Neural cell (in vitro differentiated cells): Measurements from ENCODE around the gene CLIC4. TPM values are rescaled to one million over a fixed set of nuclear protein-coding genes. Genes with fewer than 3 reads are reported as not detected.

ENCODE experiments used
- H2AFZ ChIP-seq: fragments of 200-600, 300-800 bp; sonication (generic), shearing (Covaris generic); 2 replicates; pipeline ENCODE4 v1.6.0; 2014; ENCODE audit warnings: low read depth, mild to moderate bottlenecking, antibody characterized with exemption, low read length, moderate library complexity
- H3F3A ChIP-seq: fragments of 200-600 bp; shearing (Covaris generic); 2 replicates; pipeline ENCODE4 v1.6.1; 2016; ENCODE audit warnings: mild to moderate bottlenecking, moderate library complexity, mixed read lengths, antibody characterized with exemption, low read length; ENCODE audit not compliant: insufficient read depth, poor library complexity, severe bottlenecking
- H3K27ac ChIP-seq: fragments of 200-600, 300-800 bp; sonication (generic), shearing (Covaris generic); 2 replicates; pipeline ENCODE4 v1.5.1; 2014; ENCODE audit warnings: mild to moderate bottlenecking, low read length, moderate library complexity
- H3K27me3 ChIP-seq: fragments of 300-800, 200-600 bp; sonication (generic), shearing (Covaris generic); 2 replicates; pipeline ENCODE4 v1.6.0; 2014; ENCODE audit warnings: mild to moderate bottlenecking, low read depth, low read length, moderate library complexity; ENCODE audit not compliant: insufficient read depth
- H3K36me3 ChIP-seq: fragments of 300-800, 200-600 bp; sonication (generic), shearing (Covaris generic); 2 replicates; pipeline ENCODE4 v1.5.1; 2014; ENCODE audit warnings: mild to moderate bottlenecking, antibody characterized with exemption, low read length, moderate library complexity; ENCODE audit not compliant: insufficient read depth
- H3K4me2 ChIP-seq: fragments of 300-800, 200-600 bp; sonication (generic), shearing (Covaris generic); 2 replicates; pipeline ENCODE4 v1.6.0; 2014; ENCODE audit warnings: mild to moderate bottlenecking, low read length
- H3K4me3 ChIP-seq: fragments of 300-800, 200-600 bp; sonication (generic), shearing (Covaris generic); 2 replicates; pipeline ENCODE4 v1.5.1; 2014; ENCODE audit warnings: mild to moderate bottlenecking, low read length, moderate library complexity
- H3K79me2 ChIP-seq: fragments of 200-600 bp; shearing (Covaris generic); replicated peaks from 2 replicates; pipeline ENCODE4 v1.6.0; 2014; ENCODE audit warnings: mild to moderate bottlenecking, low read length, moderate library complexity; ENCODE audit not compliant: insufficient read depth
- H3K9ac ChIP-seq: fragments of 300-800, 200-600 bp; sonication (generic), shearing (Covaris generic); 2 replicates; pipeline ENCODE4 v1.6.1; 2016; ENCODE audit warnings: mild to moderate bottlenecking, low read length, mixed read lengths
- H3K9me2 ChIP-seq: fragments of 200-600 bp; shearing (Covaris generic); 2 replicates; pipeline ENCODE4 v1.6.1; 2016; ENCODE audit warnings: mild to moderate bottlenecking, low read length, mixed read lengths; ENCODE audit not compliant: insufficient read depth
- H3K9me3 ChIP-seq: fragments of 200-600, 300-800 bp; sonication (generic), shearing (Covaris generic); 2 replicates; pipeline ENCODE4 v1.6.1; 2016; ENCODE audit warnings: mild to moderate bottlenecking, mixed run types, low read length, moderate library complexity, mixed read lengths
- H4K20me1 ChIP-seq: fragments of 200-600 bp; shearing (Covaris generic); 2 replicates; pipeline ENCODE4 v1.6.1; 2016; ENCODE audit warnings: mild to moderate bottlenecking, mixed run types; ENCODE audit not compliant: insufficient read depth
- EP300 ChIP-seq: fragments of 450-650 bp; conservative IDR thresholded peaks from 2 replicates; pipeline ENCODE4 v1.6.1; 2014; ENCODE audit warnings: antibody characterized with exemption, mild to moderate bottlenecking, moderate library complexity; ENCODE audit not compliant: poor library complexity, severe bottlenecking
- EZH2 ChIP-seq: fragments of 200-600, 300-800 bp; shearing (Covaris generic), sonication (generic); IDR thresholded peaks from 2 replicates; pipeline ENCODE4 v1.6.1; 2014; ENCODE audit warnings: antibody characterized with exemption, low read length, borderline replicate concordance, mild to moderate bottlenecking; ENCODE audit not compliant: insufficient read depth, poor library complexity, severe bottlenecking
- MXI1 ChIP-seq: fragments of 450-650 bp; conservative IDR thresholded peaks from 2 replicates; pipeline ENCODE4 v1.6.1; 2014; ENCODE audit warnings: antibody characterized with exemption, mild to moderate bottlenecking; ENCODE audit not compliant: poor library complexity, severe bottlenecking
- POLR2AphosphoS5 ChIP-seq: IDR thresholded peaks from 2 replicates; pipeline ENCODE4 v1.6.1; 2012
- RAD21 ChIP-seq: fragments of 450-650 bp; conservative IDR thresholded peaks from 2 replicates; pipeline ENCODE4 v1.6.1; 2014; ENCODE audit warnings: antibody characterized with exemption, mild to moderate bottlenecking, moderate library complexity
- SMC3 ChIP-seq: fragments of 450-650 bp; conservative IDR thresholded peaks from 2 replicates; pipeline ENCODE4 v1.6.1; 2014; ENCODE audit warnings: antibody characterized with exemption, mild to moderate bottlenecking, moderate library complexity; ENCODE audit not compliant: poor library complexity
- TAF1 ChIP-seq: IDR thresholded peaks from 2 replicates; pipeline ENCODE4 v1.6.1; 2012; ENCODE audit warnings: low read depth
- polyA plus RNA-seq: library from polyadenylated mRNA; depleted of rRNA; stranded (reverse); fragments of >200 nt; gene quantifications from 2 replicates; pipeline ENCODE4 v1.2.3, GENCODE V29; 2014
- TF ChIP-seq, protein P1 (sequence below): IDR thresholded peaks from 2 replicates; pipeline ENCODE4 v1.6.1; 2012; ENCODE audit warnings: borderline replicate concordance
- TF ChIP-seq, protein P2 (sequence below): fragments of 450-650 bp; IDR thresholded peaks from 2 replicates; pipeline ENCODE4 v1.5.1; 2014; ENCODE audit warnings: antibody characterized with exemption, mild to moderate bottlenecking, moderate library complexity; ENCODE audit not compliant: poor library complexity, severe bottlenecking

The CLIC4 gene
- polyA plus RNA-seq, 1 donor from 2014 or later = 133 TPM

DNA sequence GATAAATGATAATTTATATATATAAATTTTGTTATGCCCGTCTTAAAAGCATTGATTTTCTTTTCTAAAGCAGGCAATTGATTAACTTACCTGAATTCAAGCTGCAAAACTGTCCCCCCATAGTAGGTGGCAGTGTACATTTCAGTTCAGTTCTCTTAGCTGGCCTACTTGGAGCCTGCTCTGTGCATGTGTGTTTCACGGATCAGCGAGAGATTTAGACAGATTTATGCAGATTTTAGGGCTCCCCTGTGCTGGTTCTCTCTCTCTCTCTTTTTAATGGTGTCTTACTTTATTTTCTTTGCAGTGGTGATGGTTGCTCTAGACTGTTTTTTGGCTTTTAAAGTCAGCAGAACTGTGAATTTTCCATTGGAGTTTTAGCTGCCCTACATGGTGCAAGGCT is 30.7 kb downstream of the CLIC4 start:
- no peak overlapping the region for H3K27ac ChIP-seq
- H3K4me2 ChIP-seq = no peak overlapping the region
- no peak overlapping the region for H3K9ac ChIP-seq
- no peak overlapping the region for H2AFZ ChIP-seq
- no peak overlapping the region for H3K4me3 ChIP-seq
- no peak for TF ChIP-seq RAD21
- TF ChIP-seq, protein P1, sequence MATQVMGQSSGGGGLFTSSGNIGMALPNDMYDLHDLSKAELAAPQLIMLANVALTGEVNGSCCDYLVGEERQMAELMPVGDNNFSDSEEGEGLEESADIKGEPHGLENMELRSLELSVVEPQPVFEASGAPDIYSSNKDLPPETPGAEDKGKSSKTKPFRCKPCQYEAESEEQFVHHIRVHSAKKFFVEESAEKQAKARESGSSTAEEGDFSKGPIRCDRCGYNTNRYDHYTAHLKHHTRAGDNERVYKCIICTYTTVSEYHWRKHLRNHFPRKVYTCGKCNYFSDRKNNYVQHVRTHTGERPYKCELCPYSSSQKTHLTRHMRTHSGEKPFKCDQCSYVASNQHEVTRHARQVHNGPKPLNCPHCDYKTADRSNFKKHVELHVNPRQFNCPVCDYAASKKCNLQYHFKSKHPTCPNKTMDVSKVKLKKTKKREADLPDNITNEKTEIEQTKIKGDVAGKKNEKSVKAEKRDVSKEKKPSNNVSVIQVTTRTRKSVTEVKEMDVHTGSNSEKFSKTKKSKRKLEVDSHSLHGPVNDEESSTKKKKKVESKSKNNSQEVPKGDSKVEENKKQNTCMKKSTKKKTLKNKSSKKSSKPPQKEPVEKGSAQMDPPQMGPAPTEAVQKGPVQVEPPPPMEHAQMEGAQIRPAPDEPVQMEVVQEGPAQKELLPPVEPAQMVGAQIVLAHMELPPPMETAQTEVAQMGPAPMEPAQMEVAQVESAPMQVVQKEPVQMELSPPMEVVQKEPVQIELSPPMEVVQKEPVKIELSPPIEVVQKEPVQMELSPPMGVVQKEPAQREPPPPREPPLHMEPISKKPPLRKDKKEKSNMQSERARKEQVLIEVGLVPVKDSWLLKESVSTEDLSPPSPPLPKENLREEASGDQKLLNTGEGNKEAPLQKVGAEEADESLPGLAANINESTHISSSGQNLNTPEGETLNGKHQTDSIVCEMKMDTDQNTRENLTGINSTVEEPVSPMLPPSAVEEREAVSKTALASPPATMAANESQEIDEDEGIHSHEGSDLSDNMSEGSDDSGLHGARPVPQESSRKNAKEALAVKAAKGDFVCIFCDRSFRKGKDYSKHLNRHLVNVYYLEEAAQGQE = no peak
- TF ChIP-seq POLR2AphosphoS5 = no peak
- TF ChIP-seq MXI1 = no peak
- no peak for TF ChIP-seq TAF1
- TF ChIP-seq EP300 = no peak
- TF ChIP-seq, protein P2, sequence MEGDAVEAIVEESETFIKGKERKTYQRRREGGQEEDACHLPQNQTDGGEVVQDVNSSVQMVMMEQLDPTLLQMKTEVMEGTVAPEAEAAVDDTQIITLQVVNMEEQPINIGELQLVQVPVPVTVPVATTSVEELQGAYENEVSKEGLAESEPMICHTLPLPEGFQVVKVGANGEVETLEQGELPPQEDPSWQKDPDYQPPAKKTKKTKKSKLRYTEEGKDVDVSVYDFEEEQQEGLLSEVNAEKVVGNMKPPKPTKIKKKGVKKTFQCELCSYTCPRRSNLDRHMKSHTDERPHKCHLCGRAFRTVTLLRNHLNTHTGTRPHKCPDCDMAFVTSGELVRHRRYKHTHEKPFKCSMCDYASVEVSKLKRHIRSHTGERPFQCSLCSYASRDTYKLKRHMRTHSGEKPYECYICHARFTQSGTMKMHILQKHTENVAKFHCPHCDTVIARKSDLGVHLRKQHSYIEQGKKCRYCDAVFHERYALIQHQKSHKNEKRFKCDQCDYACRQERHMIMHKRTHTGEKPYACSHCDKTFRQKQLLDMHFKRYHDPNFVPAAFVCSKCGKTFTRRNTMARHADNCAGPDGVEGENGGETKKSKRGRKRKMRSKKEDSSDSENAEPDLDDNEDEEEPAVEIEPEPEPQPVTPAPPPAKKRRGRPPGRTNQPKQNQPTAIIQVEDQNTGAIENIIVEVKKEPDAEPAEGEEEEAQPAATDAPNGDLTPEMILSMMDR = no peak
- no peak for TF ChIP-seq EZH2
- no peak for TF ChIP-seq SMC3
- no peaks in the 10 kb centered on the region for H3K9me2 ChIP-seq
- peaks cover 64% of the 10 kb centered on the region for H3K79me2 ChIP-seq
- no peaks in the 10 kb centered on the region for H4K20me1 ChIP-seq
- H3F3A ChIP-seq = no peaks in the 10 kb centered on the region
- H3K9me3 ChIP-seq = no peaks in the 10 kb centered on the region
- H3K36me3 ChIP-seq = no peaks in the 10 kb centered on the region
- H3K27me3 ChIP-seq = no peaks in the 10 kb centered on the region

DNA sequence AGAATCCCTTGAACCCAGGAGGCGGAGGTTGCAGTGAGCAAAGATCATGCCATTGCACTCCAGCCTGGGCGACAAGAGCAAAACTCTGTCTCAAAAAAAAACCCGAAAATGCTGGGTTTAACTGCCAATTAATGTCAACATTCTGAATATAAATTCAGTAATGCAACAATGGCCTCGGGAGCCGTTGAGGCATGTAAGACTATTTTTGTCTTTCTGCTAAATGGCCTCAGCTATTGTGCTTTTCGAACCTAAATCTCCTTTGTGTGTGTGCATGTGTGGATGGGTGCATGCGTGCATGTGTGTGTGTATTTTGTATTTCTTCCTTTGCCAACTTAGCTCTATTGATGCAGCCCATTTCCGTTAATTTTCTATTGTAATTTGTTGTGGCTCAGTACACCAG is 31.6 kb downstream of the CLIC4 start:
- H3F3A ChIP-seq = no peaks in the 10 kb centered on the region
- no peak overlapping the region for H3K27ac ChIP-seq
- H3K9me3 ChIP-seq = no peaks in the 10 kb centered on the region
- H3K27me3 ChIP-seq = no peaks in the 10 kb centered on the region
- peaks cover 65% of the 10 kb centered on the region for H3K79me2 ChIP-seq
- H3K4me3 ChIP-seq = no peak overlapping the region
- H3K9me2 ChIP-seq = no peaks in the 10 kb centered on the region
- H4K20me1 ChIP-seq = no peaks in the 10 kb centered on the region
- H2AFZ ChIP-seq = no peak overlapping the region
- H3K36me3 ChIP-seq = no peaks in the 10 kb centered on the region
- H3K9ac ChIP-seq = no peak overlapping the region
- TF ChIP-seq, protein P1 = no peak
- no peak for TF ChIP-seq MXI1
- no peak for TF ChIP-seq EP300
- no peak for TF ChIP-seq TAF1
- TF ChIP-seq SMC3 = no peak
- no peak for TF ChIP-seq POLR2AphosphoS5
- H3K4me2 ChIP-seq = no peak overlapping the region
